ENCODE results near the gene CDHR2.

The CDHR2 gene

GRCh38 chr5:176553260-176554085 lies 4.3 kb downstream of the CDHR2 start:
- H2AFZ ChIP-seq (ENCODE audit: low read depth), result no peak overlapping the region
- no peak overlapping the region for H3K4me3 ChIP-seq (IDR thresholded peaks at IDR 0.05; ENCODE audit: insufficient read depth, low read depth, low read length)
- no peak overlapping the region for H3K27ac ChIP-seq
- no peak overlapping the region for H3K9ac ChIP-seq
- H3K79me2 ChIP-seq (ENCODE audit: insufficient read depth, low read depth), result no peaks in the 10 kb centered on the region
- no peak for TF ChIP-seq CTCF (conservative IDR thresholded peaks at IDR 0.05; ENCODE audit: low read depth, low read length)
- H3K36me3 ChIP-seq (ENCODE audit: insufficient read depth), result no peaks in the 10 kb centered on the region
- no peaks in the 10 kb centered on the region for H3K27me3 ChIP-seq (ENCODE audit: insufficient read depth, low read depth)
- H3K4me1 ChIP-seq (ENCODE audit: low read depth, poor library complexity, severe bottlenecking), result no peaks in the 10 kb centered on the region
- H3K4me2 ChIP-seq, result no peak overlapping the region
- no peaks in the 10 kb centered on the region for H4K20me1 ChIP-seq (ENCODE audit: insufficient read depth)

GRCh38 chr5:176557846-176558245 lies 8.7 kb downstream of the CDHR2 start:
- Histone ChIP-seq H3K4me3 (IDR thresholded peaks at IDR 0.05; ENCODE audit: insufficient read depth, low read depth, low read length) (no peak overlapping the region), H2AFZ (ENCODE audit: low read depth) (no peak overlapping the region), H3K4me1 (ENCODE audit: low read depth, poor library complexity, severe bottlenecking) (no peaks in the 10 kb centered on the region), H3K27ac (no peak overlapping the region), H4K20me1 (ENCODE audit: insufficient read depth) (no peaks in the 10 kb centered on the region), H3K4me2 (no peak overlapping the region), H3K36me3 (ENCODE audit: insufficient read depth) (no peaks in the 10 kb centered on the region), H3K27me3 (ENCODE audit: insufficient read depth, low read depth) (no peaks in the 10 kb centered on the region), H3K79me2 (ENCODE audit: insufficient read depth, low read depth) (no peaks in the 10 kb centered on the region), H3K9ac (no peak overlapping the region)
- TF ChIP-seq CTCF (conservative IDR thresholded peaks at IDR 0.05; ENCODE audit: low read depth, low read length), result no peak

- Histone ChIP-seq H3K79me2 (ENCODE audit: insufficient read depth, low read depth) (no peaks in the 10 kb centered on the region), H3K9ac (no peak overlapping the region), H3K27ac (no peak overlapping the region), H3K4me1 (ENCODE audit: low read depth, poor library complexity, severe bottlenecking) (no peaks in the 10 kb centered on the region), H2AFZ (ENCODE audit: low read depth) (no peak overlapping the region), H3K4me2 (no peak overlapping the region), H3K36me3 (ENCODE audit: insufficient read depth) (no peaks in the 10 kb centered on the region), H3K4me3 (IDR thresholded peaks at IDR 0.05; ENCODE audit: insufficient read depth, low read depth, low read length) (no peak overlapping the region), H4K20me1 (ENCODE audit: insufficient read depth) (no peaks in the 10 kb centered on the region), H3K27me3 (ENCODE audit: insufficient read depth, low read depth) (no peaks in the 10 kb centered on the region)
- no peak for TF ChIP-seq CTCF (conservative IDR thresholded peaks at IDR 0.05; ENCODE audit: low read depth, low read length)
Measured at GRCh38 chr5:176559683-176560082, 10.5 kb downstream of the CDHR2 start.

- H3K4me3 ChIP-seq (IDR thresholded peaks at IDR 0.05; ENCODE audit: insufficient read depth, low read depth, low read length), result no peak overlapping the region
- H3K9ac ChIP-seq, result no peak overlapping the region
- no peak for TF ChIP-seq CTCF (conservative IDR thresholded peaks at IDR 0.05; ENCODE audit: low read depth, low read length)
- H2AFZ ChIP-seq (ENCODE audit: low read depth), result no peak overlapping the region
- no peak overlapping the region for H3K4me2 ChIP-seq
- no peaks in the 10 kb centered on the region for H3K36me3 ChIP-seq (ENCODE audit: insufficient read depth)
- H3K79me2 ChIP-seq (ENCODE audit: insufficient read depth, low read depth), result no peaks in the 10 kb centered on the region
- no peaks in the 10 kb centered on the region for H3K4me1 ChIP-seq (ENCODE audit: low read depth, poor library complexity, severe bottlenecking)
- no peak overlapping the region for H3K27ac ChIP-seq
- no peaks in the 10 kb centered on the region for H4K20me1 ChIP-seq (ENCODE audit: insufficient read depth)
- no peaks in the 10 kb centered on the region for H3K27me3 ChIP-seq (ENCODE audit: insufficient read depth, low read depth)
Measured at GRCh38 chr5:176560364-176560763, 11.2 kb downstream of the CDHR2 start.

Data from KMS-11 (cell line).